Measurements from ENCODE around the gene CLCN3.
A peak's percentile ranks its signal among the peaks of the same experiment; 100 is the strongest.
"Not testable (repeated sequence)": the region's sequence is repeated elsewhere in the genome, so short reads cannot be mapped to it uniquely, and the experiment has no call there.

CLCN3 gene

GRCh38 chr4:169720529-169720928 is 100.2 kb downstream of the CLCN3 start:
- DNase-seq = no peak

- no peak for DNase-seq
These were observed 103.0 kb downstream of the CLCN3 start for GRCh38 chr4:169723207-169723965.

- DNase-seq = no peak
These were observed 103.9 kb downstream of the CLCN3 start for GRCh38 chr4:169724260-169724659.

- no peak for DNase-seq
These were observed 107.2 kb downstream of the CLCN3 start for GRCh38 chr4:169727616-169728015.

- no peak for DNase-seq
These were observed 110.2 kb downstream of the CLCN3 start for GRCh38 chr4:169730564-169730963.

GRCh38 chr4:169738604-169739003 is 118.2 kb downstream of the CLCN3 start:
- DNase-seq = not testable (repeated sequence)

- DNase-seq = no peak
These were observed 121.2 kb downstream of the CLCN3 start for GRCh38 chr4:169741569-169741968.

- DNase-seq = no peak
These were observed 124.2 kb downstream of the CLCN3 start for GRCh38 chr4:169744601-169745000.

- no peak for DNase-seq
These were observed 124.9 kb downstream of the CLCN3 start for GRCh38 chr4:169745291-169745690.

GRCh38 chr4:169756971-169757574 is 136.7 kb downstream of the CLCN3 start:
- DNase-seq = no peak

- peak; percentile 92 for DNase-seq
These were observed 137.3 kb downstream of the CLCN3 start, which contains the start of gene HPF1 for GRCh38 chr4:169757575-169758184. TSS of gene HPF1 (minus strand) at chr4:169757944. CDS start at chr4:169757877, 67 bp downstream.

GRCh38 chr4:169758401-169758962 is 138.1 kb downstream of the CLCN3 start:
- DNase-seq = no peak

GRCh38 chr4:169761846-169762245 is 141.5 kb downstream of the CLCN3 start:
- no peak for DNase-seq

GRCh38 chr4:169765835-169766234 is 145.5 kb downstream of the CLCN3 start:
- no peak for DNase-seq

- no peak for DNase-seq
These were observed 146.4 kb downstream of the CLCN3 start for GRCh38 chr4:169766741-169767140.

- no peak for DNase-seq
These were observed 148.0 kb downstream of the CLCN3 start for GRCh38 chr4:169768385-169768784.

GRCh38 chr4:169770416-169770815 is 150.0 kb downstream of the CLCN3 start:
- no peak for DNase-seq

GRCh38 chr4:169771556-169772080 is 151.2 kb downstream of the CLCN3 start:
- DNase-seq = not testable (repeated sequence)

Measured in activated gamma-delta T cell treated with Interleukin-2 at 50 U/mL for 16 hours (primary cell).